Neural cell (in vitro differentiated cells): ENCODE measurements around the gene PSMC6. TPM values are rescaled to one million over a fixed set of nuclear protein-coding genes. Genes with fewer than 3 reads are reported as not detected.

Experiments
- H2AFZ ChIP-seq: fragments of 200-600, 300-800 bp; sonication (generic), shearing (Covaris generic); 2 replicates; pipeline ENCODE4 v1.6.0; 2014; ENCODE audit warnings: low read depth, mild to moderate bottlenecking, antibody characterized with exemption, low read length, moderate library complexity
- H3F3A ChIP-seq: fragments of 200-600 bp; shearing (Covaris generic); 2 replicates; pipeline ENCODE4 v1.6.1; 2016; ENCODE audit warnings: mild to moderate bottlenecking, moderate library complexity, mixed read lengths, antibody characterized with exemption, low read length; ENCODE audit not compliant: insufficient read depth, poor library complexity, severe bottlenecking
- H3K27ac ChIP-seq: fragments of 200-600, 300-800 bp; sonication (generic), shearing (Covaris generic); 2 replicates; pipeline ENCODE4 v1.5.1; 2014; ENCODE audit warnings: mild to moderate bottlenecking, low read length, moderate library complexity
- H3K27me3 ChIP-seq: fragments of 300-800, 200-600 bp; sonication (generic), shearing (Covaris generic); 2 replicates; pipeline ENCODE4 v1.6.0; 2014; ENCODE audit warnings: mild to moderate bottlenecking, low read depth, low read length, moderate library complexity; ENCODE audit not compliant: insufficient read depth
- H3K36me3 ChIP-seq: fragments of 300-800, 200-600 bp; sonication (generic), shearing (Covaris generic); 2 replicates; pipeline ENCODE4 v1.5.1; 2014; ENCODE audit warnings: mild to moderate bottlenecking, antibody characterized with exemption, low read length, moderate library complexity; ENCODE audit not compliant: insufficient read depth
- H3K4me2 ChIP-seq: fragments of 300-800, 200-600 bp; sonication (generic), shearing (Covaris generic); 2 replicates; pipeline ENCODE4 v1.6.0; 2014; ENCODE audit warnings: mild to moderate bottlenecking, low read length
- H3K4me3 ChIP-seq: fragments of 300-800, 200-600 bp; sonication (generic), shearing (Covaris generic); 2 replicates; pipeline ENCODE4 v1.5.1; 2014; ENCODE audit warnings: mild to moderate bottlenecking, low read length, moderate library complexity
- H3K79me2 ChIP-seq: fragments of 200-600 bp; shearing (Covaris generic); replicated peaks from 2 replicates; pipeline ENCODE4 v1.6.0; 2014; ENCODE audit warnings: mild to moderate bottlenecking, low read length, moderate library complexity; ENCODE audit not compliant: insufficient read depth
- H3K9ac ChIP-seq: fragments of 300-800, 200-600 bp; sonication (generic), shearing (Covaris generic); 2 replicates; pipeline ENCODE4 v1.6.1; 2016; ENCODE audit warnings: mild to moderate bottlenecking, low read length, mixed read lengths
- H3K9me2 ChIP-seq: fragments of 200-600 bp; shearing (Covaris generic); 2 replicates; pipeline ENCODE4 v1.6.1; 2016; ENCODE audit warnings: mild to moderate bottlenecking, low read length, mixed read lengths; ENCODE audit not compliant: insufficient read depth
- H3K9me3 ChIP-seq: fragments of 200-600, 300-800 bp; sonication (generic), shearing (Covaris generic); 2 replicates; pipeline ENCODE4 v1.6.1; 2016; ENCODE audit warnings: mild to moderate bottlenecking, mixed run types, low read length, moderate library complexity, mixed read lengths
- H4K20me1 ChIP-seq: fragments of 200-600 bp; shearing (Covaris generic); 2 replicates; pipeline ENCODE4 v1.6.1; 2016; ENCODE audit warnings: mild to moderate bottlenecking, mixed run types; ENCODE audit not compliant: insufficient read depth
- EP300 ChIP-seq: fragments of 450-650 bp; conservative IDR thresholded peaks from 2 replicates; pipeline ENCODE4 v1.6.1; 2014; ENCODE audit warnings: antibody characterized with exemption, mild to moderate bottlenecking, moderate library complexity; ENCODE audit not compliant: poor library complexity, severe bottlenecking
- EZH2 ChIP-seq: fragments of 200-600, 300-800 bp; shearing (Covaris generic), sonication (generic); IDR thresholded peaks from 2 replicates; pipeline ENCODE4 v1.6.1; 2014; ENCODE audit warnings: antibody characterized with exemption, low read length, borderline replicate concordance, mild to moderate bottlenecking; ENCODE audit not compliant: insufficient read depth, poor library complexity, severe bottlenecking
- MXI1 ChIP-seq: fragments of 450-650 bp; conservative IDR thresholded peaks from 2 replicates; pipeline ENCODE4 v1.6.1; 2014; ENCODE audit warnings: antibody characterized with exemption, mild to moderate bottlenecking; ENCODE audit not compliant: poor library complexity, severe bottlenecking
- POLR2AphosphoS5 ChIP-seq: IDR thresholded peaks from 2 replicates; pipeline ENCODE4 v1.6.1; 2012
- RAD21 ChIP-seq: fragments of 450-650 bp; conservative IDR thresholded peaks from 2 replicates; pipeline ENCODE4 v1.6.1; 2014; ENCODE audit warnings: antibody characterized with exemption, mild to moderate bottlenecking, moderate library complexity
- SMC3 ChIP-seq: fragments of 450-650 bp; conservative IDR thresholded peaks from 2 replicates; pipeline ENCODE4 v1.6.1; 2014; ENCODE audit warnings: antibody characterized with exemption, mild to moderate bottlenecking, moderate library complexity; ENCODE audit not compliant: poor library complexity
- TAF1 ChIP-seq: IDR thresholded peaks from 2 replicates; pipeline ENCODE4 v1.6.1; 2012; ENCODE audit warnings: low read depth
- polyA plus RNA-seq: library from polyadenylated mRNA; depleted of rRNA; stranded (reverse); fragments of >200 nt; gene quantifications from 2 replicates; pipeline ENCODE4 v1.2.3, GENCODE V29; 2014
- TF ChIP-seq, protein P1 (sequence below): IDR thresholded peaks from 2 replicates; pipeline ENCODE4 v1.6.1; 2012; ENCODE audit warnings: borderline replicate concordance
- TF ChIP-seq, protein P2 (sequence below): fragments of 450-650 bp; IDR thresholded peaks from 2 replicates; pipeline ENCODE4 v1.5.1; 2014; ENCODE audit warnings: antibody characterized with exemption, mild to moderate bottlenecking, moderate library complexity; ENCODE audit not compliant: poor library complexity, severe bottlenecking

PSMC6 gene
- polyA plus RNA-seq, 1 donor from 2014 or later = 254 TPM

DNA sequence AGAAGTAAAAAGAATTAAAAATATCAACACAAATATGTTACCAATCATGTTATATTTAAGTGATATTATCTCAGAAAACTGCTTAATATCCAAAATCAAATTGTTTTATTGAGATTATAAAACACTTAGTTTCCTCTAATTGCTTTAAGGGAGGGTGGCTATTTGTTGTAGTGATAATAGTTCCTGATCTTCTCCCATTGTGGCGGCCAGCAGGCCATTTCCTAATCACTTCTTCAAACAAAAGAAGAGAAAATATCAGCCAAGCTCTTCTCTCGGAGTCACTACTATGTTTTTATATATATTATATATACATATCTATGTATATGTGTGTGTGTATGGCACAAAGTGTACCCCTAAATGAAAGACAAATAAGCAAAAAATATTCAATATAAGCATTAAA lies 43.1 kb upstream of the PSMC6 start:
- Histone ChIP-seq H3F3A (no peaks in the 10 kb centered on the region), H3K36me3 (no peaks in the 10 kb centered on the region), H3K9ac (no peak overlapping the region), H3K4me2 (no peak overlapping the region), H3K9me3 (no peaks in the 10 kb centered on the region), H3K27ac (no peak overlapping the region), H3K9me2 (no peaks in the 10 kb centered on the region), H3K4me3 (no peak overlapping the region), H3K27me3 (no peaks in the 10 kb centered on the region), H4K20me1 (no peaks in the 10 kb centered on the region), H2AFZ (no peak overlapping the region), H3K79me2 (no peaks in the 10 kb centered on the region)
- TF ChIP-seq, protein P1, sequence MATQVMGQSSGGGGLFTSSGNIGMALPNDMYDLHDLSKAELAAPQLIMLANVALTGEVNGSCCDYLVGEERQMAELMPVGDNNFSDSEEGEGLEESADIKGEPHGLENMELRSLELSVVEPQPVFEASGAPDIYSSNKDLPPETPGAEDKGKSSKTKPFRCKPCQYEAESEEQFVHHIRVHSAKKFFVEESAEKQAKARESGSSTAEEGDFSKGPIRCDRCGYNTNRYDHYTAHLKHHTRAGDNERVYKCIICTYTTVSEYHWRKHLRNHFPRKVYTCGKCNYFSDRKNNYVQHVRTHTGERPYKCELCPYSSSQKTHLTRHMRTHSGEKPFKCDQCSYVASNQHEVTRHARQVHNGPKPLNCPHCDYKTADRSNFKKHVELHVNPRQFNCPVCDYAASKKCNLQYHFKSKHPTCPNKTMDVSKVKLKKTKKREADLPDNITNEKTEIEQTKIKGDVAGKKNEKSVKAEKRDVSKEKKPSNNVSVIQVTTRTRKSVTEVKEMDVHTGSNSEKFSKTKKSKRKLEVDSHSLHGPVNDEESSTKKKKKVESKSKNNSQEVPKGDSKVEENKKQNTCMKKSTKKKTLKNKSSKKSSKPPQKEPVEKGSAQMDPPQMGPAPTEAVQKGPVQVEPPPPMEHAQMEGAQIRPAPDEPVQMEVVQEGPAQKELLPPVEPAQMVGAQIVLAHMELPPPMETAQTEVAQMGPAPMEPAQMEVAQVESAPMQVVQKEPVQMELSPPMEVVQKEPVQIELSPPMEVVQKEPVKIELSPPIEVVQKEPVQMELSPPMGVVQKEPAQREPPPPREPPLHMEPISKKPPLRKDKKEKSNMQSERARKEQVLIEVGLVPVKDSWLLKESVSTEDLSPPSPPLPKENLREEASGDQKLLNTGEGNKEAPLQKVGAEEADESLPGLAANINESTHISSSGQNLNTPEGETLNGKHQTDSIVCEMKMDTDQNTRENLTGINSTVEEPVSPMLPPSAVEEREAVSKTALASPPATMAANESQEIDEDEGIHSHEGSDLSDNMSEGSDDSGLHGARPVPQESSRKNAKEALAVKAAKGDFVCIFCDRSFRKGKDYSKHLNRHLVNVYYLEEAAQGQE = no peak
- no peak for TF ChIP-seq MXI1

DNA sequence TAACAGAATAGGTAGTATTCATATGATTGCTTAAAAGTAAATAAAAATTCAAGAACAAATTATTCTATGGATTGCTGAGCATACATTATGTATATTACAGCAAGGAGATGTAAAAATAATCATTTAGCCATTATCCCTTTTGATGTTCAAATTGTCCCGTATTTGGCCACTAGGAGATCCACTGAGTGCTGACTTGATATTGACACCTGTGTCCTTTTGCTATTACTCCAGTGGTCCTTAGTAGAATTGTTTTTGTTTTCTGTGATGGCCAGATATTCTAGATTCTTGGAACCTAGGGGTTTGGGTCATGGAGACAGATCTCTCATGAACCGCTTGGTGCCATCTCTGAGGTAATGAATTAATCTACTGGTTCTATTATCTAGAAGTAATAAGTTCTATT lies 28.4 kb upstream of the PSMC6 start:
- Histone ChIP-seq H3K36me3 (peaks cover 4% of the 10 kb centered on the region), H3K27me3 (no peaks in the 10 kb centered on the region), H2AFZ (no peak overlapping the region), H3K9ac (no peak overlapping the region), H3K27ac (no peak overlapping the region), H3K79me2 (peaks cover 2% of the 10 kb centered on the region), H3K4me3 (no peak overlapping the region), H3K9me3 (no peaks in the 10 kb centered on the region), H3K9me2 (no peaks in the 10 kb centered on the region), H3F3A (no peaks in the 10 kb centered on the region), H4K20me1 (no peaks in the 10 kb centered on the region), H3K4me2 (no peak overlapping the region)
- TF ChIP-seq SMC3 (no peak), EZH2 (no peak), POLR2AphosphoS5 (no peak), EP300 (no peak), TAF1 (no peak), RAD21 (no peak), MXI1 (no peak)
- TF ChIP-seq, protein P2, sequence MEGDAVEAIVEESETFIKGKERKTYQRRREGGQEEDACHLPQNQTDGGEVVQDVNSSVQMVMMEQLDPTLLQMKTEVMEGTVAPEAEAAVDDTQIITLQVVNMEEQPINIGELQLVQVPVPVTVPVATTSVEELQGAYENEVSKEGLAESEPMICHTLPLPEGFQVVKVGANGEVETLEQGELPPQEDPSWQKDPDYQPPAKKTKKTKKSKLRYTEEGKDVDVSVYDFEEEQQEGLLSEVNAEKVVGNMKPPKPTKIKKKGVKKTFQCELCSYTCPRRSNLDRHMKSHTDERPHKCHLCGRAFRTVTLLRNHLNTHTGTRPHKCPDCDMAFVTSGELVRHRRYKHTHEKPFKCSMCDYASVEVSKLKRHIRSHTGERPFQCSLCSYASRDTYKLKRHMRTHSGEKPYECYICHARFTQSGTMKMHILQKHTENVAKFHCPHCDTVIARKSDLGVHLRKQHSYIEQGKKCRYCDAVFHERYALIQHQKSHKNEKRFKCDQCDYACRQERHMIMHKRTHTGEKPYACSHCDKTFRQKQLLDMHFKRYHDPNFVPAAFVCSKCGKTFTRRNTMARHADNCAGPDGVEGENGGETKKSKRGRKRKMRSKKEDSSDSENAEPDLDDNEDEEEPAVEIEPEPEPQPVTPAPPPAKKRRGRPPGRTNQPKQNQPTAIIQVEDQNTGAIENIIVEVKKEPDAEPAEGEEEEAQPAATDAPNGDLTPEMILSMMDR = no peak
- TF ChIP-seq, protein P1 = no peak
